ENCODE measurements around the gene CCSER1. TPM values are rescaled to one million over a fixed set of nuclear protein-coding genes. Genes with fewer than 3 reads are reported as not detected.

Gene CCSER1
- total and polyA plus RNA-seq, 2 of the 8 experiments (the other 6 are each of a cell fraction or from before 2014, with no cell fraction given) = 0.26 to 0.84 TPM

DNA sequence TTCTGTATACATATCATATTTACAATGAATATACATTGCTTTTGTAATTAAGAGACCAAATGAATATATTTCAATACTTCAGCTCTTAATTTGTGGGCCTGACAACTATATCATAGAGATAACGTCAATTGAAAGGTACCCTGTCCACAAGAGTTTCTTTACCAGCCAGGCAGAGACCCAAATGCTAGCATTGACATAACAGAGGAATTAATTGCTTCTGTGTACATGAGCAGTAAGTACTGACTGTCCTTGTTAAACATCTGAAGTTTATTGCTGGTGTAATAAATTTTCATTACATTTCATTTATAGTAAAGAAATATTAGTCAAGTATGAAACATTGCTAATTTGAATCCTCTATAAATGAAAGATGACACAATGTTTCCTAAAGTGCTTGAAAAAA, 910.8 kb downstream of the CCSER1 start:
- WGBS, 2 experiments (ENCODE audit: extremely low coverage in 1 of 2, insufficient coverage in 1 of 2, insufficient read length in 1 of 2, insufficient replicate concordance in 2 of 2, low coverage in 1 of 2, low lambda C conversion rate in 2 of 2, missing lambda C conversion rate in 1 of 2) = 82% methylated on average over 1 of the region's 1 CpG; no CpG with 5 or more reads in 1 of the 2 experiments
- no peak overlapping the region for H4K91ac ChIP-seq (replicated peaks; ENCODE audit: insufficient read length, low read length)
- H3K27ac ChIP-seq (ENCODE audit: low read depth, low read length) = no peak overlapping the region
- no peak overlapping the region for H2BK5ac ChIP-seq (ENCODE audit: low read depth, low read length)
- H2BK12ac ChIP-seq (ENCODE audit: low read depth, low read length) = no peak overlapping the region
- peaks cover 0 to 1% (median 0%) of the 10 kb centered on the region in 4 experiments; a peak in 1 of 7 replicates for H3K27me3 ChIP-seq (replicated peaks in 1 of 4; ENCODE audit: control insufficient read depth in 3 of 4, extremely low read depth in 1 of 4, insufficient read depth in 3 of 4, low read length in 3 of 4)
- H3K79me1 ChIP-seq (ENCODE audit: low read depth, low read length) = no peaks in the 10 kb centered on the region
- no peak for DNase-seq (ENCODE audit: low read depth in 1 of 2, low spot score in 2 of 2)
- H3K79me2 ChIP-seq (ENCODE audit: control insufficient read depth in 1 of 2, insufficient read depth in 2 of 2, low read length in 2 of 2) = no peaks in the 10 kb centered on the region
- no peak overlapping the region for H3K56ac ChIP-seq (replicated peaks; ENCODE audit: insufficient read length, low read depth, low read length)
- H2BK20ac ChIP-seq (ENCODE audit: low read length) = no peak overlapping the region
- no peak overlapping the region for H2AFZ ChIP-seq (ENCODE audit: low read length)
- POLR2A ChIA-PET (ENCODE audit: partially characterized antibody) = no interaction called here
- H3K4me2 ChIP-seq (ENCODE audit: insufficient read depth in 1 of 2, low read depth in 2 of 2, low read length in 2 of 2) = no peak overlapping the region
- no peaks in the 10 kb centered on the region for H3K23me2 ChIP-seq (ENCODE audit: low read depth, low read length)
- no peak overlapping the region for H2BK120ac ChIP-seq (replicated peaks; ENCODE audit: low read depth, low read length)
- H4K5ac ChIP-seq (ENCODE audit: insufficient read length, low read depth, low read length) = no peak overlapping the region
- FAIRE-seq = no peak
- CTCF ChIA-PET (ENCODE audit: partially characterized antibody) = no interaction called here
- H3K18ac ChIP-seq (ENCODE audit: extremely low read depth, low read length) = no peak overlapping the region
- no peak overlapping the region for H4K8ac ChIP-seq (ENCODE audit: extremely low read depth, insufficient read depth, low read length)
- H3K9me3 ChIP-seq (ENCODE audit: insufficient read depth in 2 of 2, low read depth in 1 of 2, low read length in 1 of 2) = no peaks in the 10 kb centered on the region
- no peak overlapping the region for H3K23ac ChIP-seq (ENCODE audit: insufficient read length)
- peaks cover 0 to 3% (median 1%) of the 10 kb centered on the region in 4 experiments; a peak in 2 of 7 replicates for H3K4me1 ChIP-seq (replicated peaks in 1 of 4; ENCODE audit: control insufficient read depth in 3 of 4, insufficient read depth in 4 of 4, low read length in 3 of 4)
- no peaks in the 10 kb centered on the region for H4K20me1 ChIP-seq (replicated peaks in 1 of 2; ENCODE audit: control insufficient read depth in 1 of 2, insufficient read depth in 2 of 2, low read length in 2 of 2)
- no peak overlapping the region for H2BK15ac ChIP-seq (ENCODE audit: low read length)
- no peak overlapping the region for H3K4me3 ChIP-seq (ENCODE audit: extremely low read depth in 1 of 4, insufficient read depth in 2 of 4, low read depth in 3 of 4, low read length in 4 of 4)
- H3K4ac ChIP-seq (replicated peaks; ENCODE audit: insufficient read length, low read depth, low read length) = no peak overlapping the region
- no peaks in the 10 kb centered on the region for H3K36me3 ChIP-seq (ENCODE audit: control insufficient read depth in 2 of 4, insufficient read depth in 4 of 4, low read length in 3 of 4)
- TF ChIP-seq EGR1 (IDR thresholded peaks at IDR 0.05; ENCODE audit: borderline replicate concordance, low read depth, low read length) (no peak), SP1 (IDR thresholded peaks at IDR 0.05; ENCODE audit: low read depth, low read length) (no peak), POU5F1 (IDR thresholded peaks at IDR 0.05; ENCODE audit: low read depth, low read length) (no peak), PHF8 (conservative IDR thresholded peaks at IDR 0.05; ENCODE audit: low read depth, low read length) (no peak), SP4 (IDR thresholded peaks at IDR 0.05; ENCODE audit: low read length) (no peak), RXRA (IDR thresholded peaks at IDR 0.05; ENCODE audit: insufficient read depth, low read depth, low read length) (no peak), KDM5A (IDR thresholded peaks at IDR 0.05; ENCODE audit: low read length) (no peak), USF2 (IDR thresholded peaks at IDR 0.05; ENCODE audit: low read length) (no peak), RBBP5 (IDR thresholded peaks at IDR 0.05; ENCODE audit: borderline replicate concordance, low read depth, low read length) (no peak), EZH2 (IDR thresholded peaks at IDR 0.05; ENCODE audit: low read depth, low read length, severe bottlenecking) (no peak), MAFK (IDR thresholded peaks at IDR 0.05; ENCODE audit: low read depth, low read length) (no peak), HDAC6 (IDR thresholded peaks at IDR 0.05; ENCODE audit: low read depth, low read length) (no peak), SUZ12 (IDR thresholded peaks at IDR 0.05; ENCODE audit: low read length) (no peak), CHD1 (IDR thresholded peaks at IDR 0.05; ENCODE audit: low read depth, low read length) (no peak)
- no peak overlapping the region for H2AK5ac ChIP-seq (ENCODE audit: low read depth, low read length)
- H3K9ac ChIP-seq (replicated peaks in 1 of 4; ENCODE audit: extremely low read depth in 1 of 4, low read depth in 3 of 4, low read length in 3 of 4) = no peak overlapping the region
- H3K14ac ChIP-seq (ENCODE audit: insufficient read length) = no peak overlapping the region
